ENCODE measurements around the gene CD34. TPM values are rescaled to one million over a fixed set of nuclear protein-coding genes. Genes with fewer than 3 reads are reported as not detected.

The CD34 gene
- total RNA-seq, 1 donor from 2014 or later = 0.26 TPM

DNA sequence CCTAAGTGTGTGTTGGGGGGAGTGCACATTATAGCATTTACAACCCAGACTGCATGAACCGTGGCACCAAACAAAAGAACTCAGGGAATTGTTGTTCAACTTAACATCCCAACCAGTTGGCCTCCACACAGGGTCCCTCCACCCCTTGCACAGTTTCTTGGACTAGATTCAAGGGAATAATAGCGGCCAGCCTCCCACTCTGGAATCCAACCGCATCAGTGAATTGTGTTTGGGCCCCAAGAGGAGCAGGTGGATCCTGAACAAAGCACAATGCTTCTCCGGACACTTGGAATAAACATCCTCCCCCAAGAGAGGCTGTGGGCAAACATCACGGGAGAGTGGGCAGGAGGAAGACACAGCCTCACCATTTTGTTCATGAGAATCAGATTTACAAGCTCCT is 18.2 kb downstream of the CD34 start:
- TF ChIP-seq, protein P1, sequence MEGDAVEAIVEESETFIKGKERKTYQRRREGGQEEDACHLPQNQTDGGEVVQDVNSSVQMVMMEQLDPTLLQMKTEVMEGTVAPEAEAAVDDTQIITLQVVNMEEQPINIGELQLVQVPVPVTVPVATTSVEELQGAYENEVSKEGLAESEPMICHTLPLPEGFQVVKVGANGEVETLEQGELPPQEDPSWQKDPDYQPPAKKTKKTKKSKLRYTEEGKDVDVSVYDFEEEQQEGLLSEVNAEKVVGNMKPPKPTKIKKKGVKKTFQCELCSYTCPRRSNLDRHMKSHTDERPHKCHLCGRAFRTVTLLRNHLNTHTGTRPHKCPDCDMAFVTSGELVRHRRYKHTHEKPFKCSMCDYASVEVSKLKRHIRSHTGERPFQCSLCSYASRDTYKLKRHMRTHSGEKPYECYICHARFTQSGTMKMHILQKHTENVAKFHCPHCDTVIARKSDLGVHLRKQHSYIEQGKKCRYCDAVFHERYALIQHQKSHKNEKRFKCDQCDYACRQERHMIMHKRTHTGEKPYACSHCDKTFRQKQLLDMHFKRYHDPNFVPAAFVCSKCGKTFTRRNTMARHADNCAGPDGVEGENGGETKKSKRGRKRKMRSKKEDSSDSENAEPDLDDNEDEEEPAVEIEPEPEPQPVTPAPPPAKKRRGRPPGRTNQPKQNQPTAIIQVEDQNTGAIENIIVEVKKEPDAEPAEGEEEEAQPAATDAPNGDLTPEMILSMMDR (conservative IDR thresholded peaks at IDR 0.05) = no peak
- H3K27ac Mint-ChIP-seq (ENCODE audit: unreplicated experiment) = no peak overlapping the region
- no peaks in the 10 kb centered on the region for H3K27me3 Mint-ChIP-seq (ENCODE audit: low read depth)
- H3K4me3 Mint-ChIP-seq = no peak overlapping the region
- peaks cover 6% of the 10 kb centered on the region for H3K4me1 Mint-ChIP-seq
- H3K36me3 Mint-ChIP-seq (ENCODE audit: low read depth) = no peaks in the 10 kb centered on the region
- no peaks in the 10 kb centered on the region for H3K9me3 Mint-ChIP-seq
- no peak for DNase-seq (ENCODE audit: low read depth, low spot score)

DNA sequence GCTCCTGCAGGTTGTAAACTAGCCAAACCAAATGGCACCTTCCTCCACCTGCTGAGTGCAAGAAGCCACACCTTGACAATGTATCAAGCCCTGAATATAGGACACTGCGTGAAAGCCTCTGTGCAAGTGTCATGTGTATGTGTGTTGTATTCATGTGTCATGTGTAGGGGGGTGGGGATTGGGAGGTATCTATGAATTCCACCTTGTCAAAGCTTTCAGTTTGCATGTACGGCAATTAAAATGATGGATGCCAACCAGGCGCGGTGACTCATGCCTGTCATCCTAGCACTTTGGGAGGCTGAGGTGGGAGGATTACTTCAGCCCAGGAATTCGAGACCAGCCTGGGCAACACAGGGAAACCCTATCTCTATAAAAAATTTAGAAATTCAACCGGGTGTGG is 19.8 kb downstream of the CD34 start:
- no peak overlapping the region for H3K4me3 Mint-ChIP-seq
- TF ChIP-seq, protein P1 (conservative IDR thresholded peaks at IDR 0.05) = no peak
- H3K9me3 Mint-ChIP-seq = no peaks in the 10 kb centered on the region
- H3K36me3 Mint-ChIP-seq (ENCODE audit: low read depth) = no peaks in the 10 kb centered on the region
- DNase-seq (ENCODE audit: low read depth, low spot score) = no peak
- no peak overlapping the region for H3K27ac Mint-ChIP-seq (ENCODE audit: unreplicated experiment)
- H3K27me3 Mint-ChIP-seq (ENCODE audit: low read depth) = no peaks in the 10 kb centered on the region
- H3K4me1 Mint-ChIP-seq = peaks cover 6% of the 10 kb centered on the region

DNA sequence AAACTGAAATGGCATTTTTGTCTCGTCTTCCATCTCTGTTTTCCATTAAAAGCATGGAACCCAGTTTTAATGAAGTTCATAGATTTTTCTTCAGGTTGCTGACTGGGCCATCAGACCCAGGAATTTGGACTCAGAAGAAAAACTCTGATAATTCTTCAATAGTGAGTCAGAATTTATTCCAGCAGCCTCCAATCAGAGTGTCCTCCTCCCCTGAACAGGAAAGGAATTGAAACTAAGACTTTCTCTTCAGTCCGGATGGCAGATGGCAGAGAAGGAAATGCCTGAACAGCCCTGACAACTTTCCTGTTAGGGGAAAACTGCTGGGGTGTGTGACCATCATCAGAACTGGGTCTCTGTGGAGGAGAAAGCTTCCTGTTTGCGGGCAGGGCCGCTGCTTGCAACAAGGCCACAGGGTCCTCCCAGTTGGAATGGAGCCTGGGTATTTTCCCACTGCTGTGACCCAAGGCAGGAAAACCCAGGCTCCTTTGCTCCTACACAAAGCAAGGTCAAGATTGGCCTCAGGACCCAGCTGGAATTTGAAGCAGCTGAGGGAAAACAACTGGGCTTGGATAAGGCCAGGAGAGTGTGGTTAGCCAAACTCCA is 20.7 kb downstream of the CD34 start:
- no peaks in the 10 kb centered on the region for H3K9me3 Mint-ChIP-seq
- H3K4me3 Mint-ChIP-seq = no peak overlapping the region
- H3K4me1 Mint-ChIP-seq = peaks cover 9% of the 10 kb centered on the region
- TF ChIP-seq, protein P1 (conservative IDR thresholded peaks at IDR 0.05) = no peak
- H3K36me3 Mint-ChIP-seq (ENCODE audit: low read depth) = no peaks in the 10 kb centered on the region
- no peaks in the 10 kb centered on the region for H3K27me3 Mint-ChIP-seq (ENCODE audit: low read depth)
- H3K27ac Mint-ChIP-seq (ENCODE audit: unreplicated experiment) = no peak overlapping the region
- no peak for DNase-seq (ENCODE audit: low read depth, low spot score)

DNA sequence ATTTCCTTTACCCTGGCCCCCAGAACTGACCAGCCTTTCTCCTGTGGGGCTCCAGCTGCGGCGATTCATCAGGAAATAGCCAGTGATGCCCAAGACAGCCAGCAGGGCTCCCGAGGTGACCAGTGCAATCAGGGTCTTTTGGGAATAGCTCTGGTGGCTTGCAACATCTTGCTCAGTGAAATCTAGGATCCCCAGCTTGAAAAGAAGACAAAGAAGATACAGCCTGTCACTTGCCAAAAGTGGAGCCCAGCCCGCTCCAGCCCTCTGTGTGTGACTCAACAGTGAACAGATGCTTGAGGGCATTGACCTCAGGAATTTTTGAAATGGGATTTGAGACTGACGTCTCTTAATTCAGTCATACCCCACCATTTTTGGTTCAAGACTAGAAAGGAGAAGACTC is 22.3 kb downstream of the CD34 start:
- H3K4me1 Mint-ChIP-seq = peaks cover 15% of the 10 kb centered on the region
- TF ChIP-seq, protein P1 (conservative IDR thresholded peaks at IDR 0.05) = no peak
- no peak overlapping the region for H3K27ac Mint-ChIP-seq (ENCODE audit: unreplicated experiment)
- DNase-seq (ENCODE audit: low read depth, low spot score) = no peak
- no peaks in the 10 kb centered on the region for H3K36me3 Mint-ChIP-seq (ENCODE audit: low read depth)
- no peaks in the 10 kb centered on the region for H3K27me3 Mint-ChIP-seq (ENCODE audit: low read depth)
- H3K9me3 Mint-ChIP-seq = no peaks in the 10 kb centered on the region
- H3K4me3 Mint-ChIP-seq = no peak overlapping the region

DNA sequence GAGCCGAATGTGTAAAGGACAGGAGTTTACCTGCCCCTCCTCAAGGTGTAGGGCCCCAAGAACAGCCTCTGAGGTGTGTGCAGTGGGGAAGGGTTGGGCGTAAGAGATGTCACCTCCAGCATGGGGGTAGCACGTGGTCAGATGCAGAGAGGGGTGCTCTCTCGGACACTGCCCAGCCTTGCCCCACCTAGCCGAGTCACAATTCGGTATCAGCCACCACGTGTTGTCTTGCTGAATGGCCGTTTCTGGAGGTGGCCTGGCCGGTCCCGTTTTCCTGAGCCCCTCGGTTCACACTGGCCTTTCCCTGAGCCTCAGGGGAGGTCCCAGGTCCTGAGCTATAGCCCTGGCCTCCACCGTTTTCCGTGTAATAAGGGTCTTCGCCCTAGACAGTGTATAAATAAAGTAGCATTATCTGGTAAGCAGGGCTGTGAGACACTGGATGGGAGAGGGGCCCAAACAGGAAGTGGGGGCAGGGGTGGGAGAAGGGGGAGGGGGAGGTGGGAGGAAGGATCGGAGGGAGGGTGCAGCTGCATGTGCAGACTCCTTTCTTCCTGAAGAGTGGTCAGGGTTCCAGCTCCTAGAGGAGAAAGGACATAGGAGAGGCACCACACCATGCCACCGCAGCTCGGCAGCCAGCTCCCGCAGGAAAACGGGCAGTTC is 23.3 kb downstream of the CD34 start:
- H3K9me3 Mint-ChIP-seq = no peaks in the 10 kb centered on the region
- no peak overlapping the region for H3K27ac Mint-ChIP-seq (ENCODE audit: unreplicated experiment)
- no peaks in the 10 kb centered on the region for H3K36me3 Mint-ChIP-seq (ENCODE audit: low read depth)
- TF ChIP-seq, protein P1 (conservative IDR thresholded peaks at IDR 0.05) = no peak
- peaks cover 15% of the 10 kb centered on the region for H3K4me1 Mint-ChIP-seq
- peaks cover 3% of the 10 kb centered on the region for H3K27me3 Mint-ChIP-seq (ENCODE audit: low read depth)
- DNase-seq (ENCODE audit: low read depth, low spot score) = no peak
- H3K4me3 Mint-ChIP-seq = no peak overlapping the region
